Hepatocyte (in vitro differentiated cells): Measurements from ENCODE around the gene MLPH.

Source experiments
- CTCF ChIP-seq: fragments of 200-600 bp; sonication (generic); IDR thresholded peaks from 2 replicates; pipeline ENCODE4 v1.5.1; 2016; ENCODE audit warnings: antibody characterized with exemption, mild to moderate bottlenecking; ENCODE audit not compliant: poor library complexity
- EZH2phosphoT487 ChIP-seq: fragments of 200-600 bp; sonication (generic); IDR thresholded peaks from one replicate; pipeline ENCODE4 v1.6.1; 2018; ENCODE audit warnings: antibody characterized with exemption, mild to moderate bottlenecking, low read depth, moderate library complexity; ENCODE audit not compliant: unreplicated experiment, severe bottlenecking

GRCh38 chr2:237549643-237550415 lies 62.8 kb downstream of the MLPH start:
- TF ChIP-seq CTCF (no peak), EZH2phosphoT487 (no peak)
